Sigmoid colon (tissue), 4 donors: ENCODE results near the gene NIN.

Source experiments
- CTCF ChIP-seq, 4 experiments: fragments of 450-650 bp in 3 of 4; fragments of 200-600 bp in 1 of 4; IDR thresholded peaks; one replicate each; pipeline ENCODE4 v1.5.1; 2016 to 2019; ENCODE audit warnings: antibody characterized with exemption in 4 of 4, mild to moderate bottlenecking in 3 of 4, moderate library complexity in 2 of 4
- POLR2A ChIP-seq, 2 donors: fragments of 450-650 bp; IDR thresholded peaks; one replicate each; pipeline ENCODE4 v1.6.1; 2016; ENCODE audit warnings: antibody characterized with exemption in 2 of 2, mild to moderate bottlenecking in 2 of 2, moderate library complexity in 2 of 2
- POLR2AphosphoS5 ChIP-seq, 4 donors: sonication (generic); formaldehyde crosslinking; IDR thresholded peaks; one replicate each; pipeline ENCODE4 v1.6.1; 2017; ENCODE audit warnings: antibody characterized with exemption in 4 of 4

- TF ChIP-seq CTCF (IDR thresholded peaks at IDR 0.05) (no peak), POLR2AphosphoS5 (IDR thresholded peaks at IDR 0.05) (no peak), POLR2A (IDR thresholded peaks at IDR 0.05) (no peak)
Observed at GRCh38 chr14:50717811-50718210, 113.2 kb downstream of the NIN start.
